Osteocyte (in vitro differentiated cells): ENCODE data around the gene ZNF554. TPM values are rescaled to one million over a fixed set of nuclear protein-coding genes. Genes with fewer than 3 reads are reported as not detected.

Experiments used
- DNase-seq: peaks from one replicate; pipeline ENCODE4 v3.0.0; 2021; ENCODE audit warnings: mixed read lengths; ENCODE audit not compliant: unreplicated experiment; ENCODE audit errors: extremely low spot score
- H3K27ac Mint-ChIP-seq: one replicate; pipeline ENCODE4 v1.8.0; 2021; ENCODE audit warnings: mild to moderate bottlenecking, mixed read lengths; ENCODE audit not compliant: unreplicated experiment
- H3K27me3 Mint-ChIP-seq: one replicate; pipeline ENCODE4 v1.8.0; 2021; ENCODE audit warnings: mixed read lengths; ENCODE audit not compliant: unreplicated experiment
- H3K36me3 Mint-ChIP-seq: one replicate; pipeline ENCODE4 v1.8.0; 2021; ENCODE audit warnings: mixed read lengths; ENCODE audit not compliant: unreplicated experiment
- H3K4me1 Mint-ChIP-seq: one replicate; pipeline ENCODE4 v1.8.0; 2021; ENCODE audit warnings: mixed read lengths; ENCODE audit not compliant: unreplicated experiment
- H3K4me3 Mint-ChIP-seq: one replicate; pipeline ENCODE4 v1.8.0; 2021; ENCODE audit warnings: mild to moderate bottlenecking, moderate library complexity, mixed read lengths; ENCODE audit not compliant: unreplicated experiment
- H3K9me3 Mint-ChIP-seq: one replicate; pipeline ENCODE4 v1.8.0; 2021; ENCODE audit warnings: mixed read lengths; ENCODE audit not compliant: unreplicated experiment
- total RNA-seq: library from RNA; stranded (reverse); gene quantifications from 2 replicates; pipeline ENCODE4 v1.2.1, GENCODE V29; 2021
- TF ChIP-seq, protein P1 (sequence below): fragments of 200-600 bp; sonication (generic); IDR thresholded peaks from 2 replicates; pipeline ENCODE4 v1.5.0; 2021; ENCODE audit warnings: antibody characterized with exemption, mild to moderate bottlenecking, moderate library complexity

The ZNF554 gene
- total RNA-seq, 1 donor from 2014 or later: 7.4 TPM

DNA sequence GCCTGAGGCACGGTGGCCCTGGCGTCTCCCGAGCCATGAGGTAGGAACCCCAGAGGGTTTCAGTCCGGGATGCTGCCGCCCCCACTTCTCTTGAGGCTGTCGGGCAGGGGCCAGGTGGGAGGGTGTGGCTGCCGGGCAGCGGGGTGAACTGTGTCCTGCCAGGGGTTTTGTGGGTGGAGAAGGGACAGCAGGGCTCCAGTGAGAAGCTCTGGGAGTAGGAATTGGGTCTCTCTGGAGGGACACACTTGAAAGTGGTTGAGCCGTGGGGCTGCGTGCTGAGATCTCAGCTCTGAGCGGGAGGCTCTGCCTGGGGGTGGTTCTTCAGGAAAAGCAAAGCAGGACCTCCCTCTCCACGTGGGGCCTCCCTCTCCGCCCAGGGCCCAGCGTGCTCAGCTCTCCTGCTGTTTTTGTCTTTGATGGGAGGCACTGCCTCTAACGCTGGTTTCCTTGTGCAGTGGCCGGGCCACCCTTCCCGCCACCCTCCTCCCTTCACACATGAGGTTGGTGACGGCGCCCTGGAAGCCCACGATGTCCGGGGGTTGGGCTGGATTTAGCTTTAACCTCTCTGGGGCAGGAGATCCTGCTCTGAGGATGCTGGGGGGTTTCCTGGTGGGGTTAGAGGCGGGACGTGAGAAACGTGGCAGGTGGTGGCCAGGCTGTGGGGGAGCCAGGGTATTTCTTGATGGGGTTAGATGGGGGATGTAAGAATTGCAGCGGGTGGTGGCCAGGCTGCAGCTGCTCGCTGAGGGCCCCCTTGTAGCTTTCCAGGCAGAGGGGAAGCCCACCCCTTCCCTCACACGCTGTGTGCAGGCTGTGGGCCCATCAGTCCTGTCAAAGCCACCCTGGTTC lies 15.3 kb upstream of the ZNF554 start:
- Mint-ChIP-seq H3K9me3 (no peaks in the 10 kb centered on the region), H3K36me3 (peaks cover 9% of the 10 kb centered on the region), H3K27me3 (no peaks in the 10 kb centered on the region), H3K4me3 (no peak overlapping the region), H3K4me1 (no peaks in the 10 kb centered on the region), H3K27ac (no peak overlapping the region)
- TF ChIP-seq, protein P1, sequence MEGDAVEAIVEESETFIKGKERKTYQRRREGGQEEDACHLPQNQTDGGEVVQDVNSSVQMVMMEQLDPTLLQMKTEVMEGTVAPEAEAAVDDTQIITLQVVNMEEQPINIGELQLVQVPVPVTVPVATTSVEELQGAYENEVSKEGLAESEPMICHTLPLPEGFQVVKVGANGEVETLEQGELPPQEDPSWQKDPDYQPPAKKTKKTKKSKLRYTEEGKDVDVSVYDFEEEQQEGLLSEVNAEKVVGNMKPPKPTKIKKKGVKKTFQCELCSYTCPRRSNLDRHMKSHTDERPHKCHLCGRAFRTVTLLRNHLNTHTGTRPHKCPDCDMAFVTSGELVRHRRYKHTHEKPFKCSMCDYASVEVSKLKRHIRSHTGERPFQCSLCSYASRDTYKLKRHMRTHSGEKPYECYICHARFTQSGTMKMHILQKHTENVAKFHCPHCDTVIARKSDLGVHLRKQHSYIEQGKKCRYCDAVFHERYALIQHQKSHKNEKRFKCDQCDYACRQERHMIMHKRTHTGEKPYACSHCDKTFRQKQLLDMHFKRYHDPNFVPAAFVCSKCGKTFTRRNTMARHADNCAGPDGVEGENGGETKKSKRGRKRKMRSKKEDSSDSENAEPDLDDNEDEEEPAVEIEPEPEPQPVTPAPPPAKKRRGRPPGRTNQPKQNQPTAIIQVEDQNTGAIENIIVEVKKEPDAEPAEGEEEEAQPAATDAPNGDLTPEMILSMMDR: no peak
- peak; percentile 81 for DNase-seq

DNA sequence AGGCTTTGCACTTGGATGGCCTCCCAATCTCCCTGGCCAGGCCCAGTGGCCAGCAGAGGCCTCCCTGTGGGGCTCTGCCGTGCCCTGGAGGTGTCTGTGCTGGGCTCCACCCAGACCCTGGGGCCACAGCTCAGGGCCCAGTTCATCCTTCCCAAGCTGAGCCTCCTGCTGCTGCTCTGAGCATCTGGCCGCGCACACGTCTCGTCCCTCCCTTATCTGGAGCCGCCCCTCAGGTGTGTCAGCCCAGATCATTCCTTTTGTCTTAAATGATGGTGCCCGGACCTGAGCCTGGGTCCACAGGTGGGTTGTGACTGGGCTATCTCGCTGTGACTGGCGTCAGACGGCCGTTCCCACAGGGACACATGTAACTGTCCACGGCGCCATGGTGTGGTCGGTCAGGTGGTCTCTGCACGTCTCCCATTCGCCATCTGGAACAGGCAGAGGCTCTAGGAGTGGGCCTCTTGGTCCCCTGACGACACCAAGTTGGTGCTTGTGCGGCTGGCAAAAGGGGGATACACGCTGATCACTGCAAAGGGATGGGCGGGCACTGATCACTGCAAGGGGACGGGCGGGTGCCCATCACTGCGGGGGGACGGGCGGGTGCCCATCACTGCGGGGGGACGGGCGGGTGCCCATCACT lies 14.3 kb upstream of the ZNF554 start:
- H3K9me3 Mint-ChIP-seq: no peaks in the 10 kb centered on the region
- H3K4me3 Mint-ChIP-seq: no peak overlapping the region
- H3K27me3 Mint-ChIP-seq: no peaks in the 10 kb centered on the region
- peaks cover 9% of the 10 kb centered on the region for H3K36me3 Mint-ChIP-seq
- TF ChIP-seq, protein P1: no peak
- H3K4me1 Mint-ChIP-seq: no peaks in the 10 kb centered on the region
- DNase-seq: no peak
- no peak overlapping the region for H3K27ac Mint-ChIP-seq

DNA sequence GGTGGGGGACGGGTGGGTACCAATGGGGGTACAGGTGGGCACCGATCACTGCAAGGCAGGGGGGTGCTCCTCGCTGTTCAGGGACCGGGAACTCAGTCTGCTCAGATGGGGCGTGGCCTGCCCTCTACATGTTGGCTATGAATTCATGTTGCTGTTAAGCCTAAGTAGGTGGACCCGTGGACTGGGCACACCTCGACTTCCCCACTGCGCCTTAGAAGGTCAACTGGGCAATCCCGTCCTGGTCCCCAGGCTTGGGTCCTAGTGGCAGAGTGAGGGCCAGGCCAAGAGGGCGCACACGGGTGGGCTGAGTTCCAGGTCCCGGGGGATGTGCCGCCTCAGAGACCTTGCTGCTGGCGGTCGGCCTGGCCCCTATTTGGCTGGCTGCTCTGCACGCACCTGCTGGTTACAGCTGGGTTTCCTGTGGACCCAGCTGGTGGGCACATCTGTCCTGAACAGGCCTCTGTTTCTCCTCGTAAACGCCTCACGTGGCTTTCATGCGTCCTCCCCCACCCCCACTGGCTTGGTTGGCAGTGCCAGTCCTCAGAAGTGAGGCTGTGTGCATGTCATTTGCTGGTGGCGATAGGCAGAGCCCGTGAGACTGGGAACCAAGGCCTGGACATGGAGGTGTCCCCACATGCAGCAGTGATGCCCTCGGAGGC lies 13.5 kb upstream of the ZNF554 start:
- TF ChIP-seq, protein P1: no peak
- DNase-seq: peak; percentile 81
- Mint-ChIP-seq H3K36me3 (peaks cover 9% of the 10 kb centered on the region), H3K4me1 (no peaks in the 10 kb centered on the region), H3K9me3 (no peaks in the 10 kb centered on the region), H3K4me3 (no peak overlapping the region), H3K27me3 (no peaks in the 10 kb centered on the region), H3K27ac (no peak overlapping the region)

DNA sequence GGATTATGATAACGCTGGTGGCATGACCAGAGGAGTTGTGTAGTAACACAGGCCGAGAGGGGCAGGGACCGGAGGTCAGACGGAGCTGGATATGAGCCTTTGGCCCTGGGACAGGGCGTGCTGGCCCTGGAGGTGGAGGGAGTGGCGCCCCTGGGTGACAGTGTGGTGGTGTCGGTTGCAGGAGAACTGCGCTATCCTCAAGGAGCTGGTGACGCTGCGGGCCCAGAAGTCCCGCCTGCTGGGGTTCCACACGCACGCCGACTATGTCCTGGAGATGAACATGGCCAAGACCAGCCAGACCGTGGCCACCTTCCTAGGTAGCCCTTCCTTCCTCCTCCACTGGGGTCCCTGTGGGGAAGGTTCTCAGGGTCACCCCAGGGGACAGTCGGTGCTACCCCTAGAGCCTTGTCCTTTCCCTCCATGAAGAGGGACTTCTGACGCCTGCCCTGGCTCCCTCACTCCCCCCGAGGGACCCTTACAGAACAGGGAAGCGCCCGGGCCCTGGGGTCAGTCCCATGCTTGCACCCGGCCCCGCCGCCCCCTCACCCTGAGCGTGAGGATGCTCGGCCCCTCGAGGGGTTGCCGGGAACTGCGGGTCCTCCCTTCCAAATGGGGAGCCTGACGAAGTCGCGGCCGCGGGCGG lies 12.8 kb upstream of the ZNF554 start:
- Mint-ChIP-seq H3K4me3 (no peak overlapping the region), H3K36me3 (peaks cover 9% of the 10 kb centered on the region), H3K27ac (no peak overlapping the region), H3K27me3 (no peaks in the 10 kb centered on the region), H3K4me1 (no peaks in the 10 kb centered on the region), H3K9me3 (no peaks in the 10 kb centered on the region)
- peak; percentile 83 for DNase-seq
- TF ChIP-seq, protein P1: no peak
